H1 (cell line): ENCODE measurements around the gene AGRN. TPM values are rescaled to one million over a fixed set of nuclear protein-coding genes. Genes with fewer than 3 reads are reported as not detected.

Experiments
- CTCF ChIA-PET: fragments of 300-600 bp; sonication (Branson Sonifier 250); formaldehyde crosslinking; loops from one replicate; lab custom pipeline; 2021; ENCODE audit not compliant: partially characterized antibody; lab: Charles Lee
- POLR2A ChIA-PET: fragments of 300-600 bp; sonication (Branson Sonifier 250); formaldehyde crosslinking; loops from one replicate; lab custom pipeline; 2021; ENCODE audit warnings: inconsistent platforms; ENCODE audit not compliant: partially characterized antibody; lab: Charles Lee
- DNase-seq, 2 experiments: peaks; one replicate each; pipeline versions ENCODE4 v3.0.0 to v3.0.0-alpha.2; 2010 to 2022; ENCODE audit warnings: low spot score in 2 of 2, low read depth in 1 of 2, mixed read lengths in 1 of 2
- FAIRE-seq: peaks from 2 replicates; lab custom pipeline; 2011; peaks lifted over from hg19 to GRCh38; lab: Jason Lieb, UNC
- H2AFZ ChIP-seq: 2 replicates; pipeline ENCODE4 v1.8.1; 2012; ENCODE audit warnings: low read length, inconsistent platforms
- H2AK5ac ChIP-seq: 2 replicates; pipeline ENCODE4 v1.6.1; 2013; ENCODE audit warnings: low read depth, low read length
- H2BK120ac ChIP-seq: replicated peaks from 2 replicates; pipeline ENCODE3; 2013; ENCODE audit warnings: low read depth, low read length, inconsistent platforms
- H2BK12ac ChIP-seq: 2 replicates; pipeline ENCODE4 v1.6.1; 2013; ENCODE audit warnings: low read depth, low read length
- H2BK15ac ChIP-seq: 2 replicates; pipeline ENCODE4 v1.6.1; 2013; ENCODE audit warnings: low read length
- H2BK20ac ChIP-seq: 2 replicates; pipeline ENCODE4 v1.6.1; 2013; ENCODE audit warnings: low read length
- H2BK5ac ChIP-seq: 2 replicates; pipeline ENCODE4 v1.6.1; 2013; ENCODE audit warnings: low read depth, low read length
- H3K14ac ChIP-seq: 2 replicates; pipeline ENCODE4 v1.6.1; 2013; ENCODE audit warnings: inconsistent platforms; ENCODE audit not compliant: insufficient read length
- H3K18ac ChIP-seq: 2 replicates; pipeline ENCODE4 v1.6.1; 2013; ENCODE audit warnings: low read length; ENCODE audit errors: extremely low read depth
- H3K23ac ChIP-seq: 2 replicates; pipeline ENCODE4 v1.6.1; 2013; ENCODE audit warnings: inconsistent platforms; ENCODE audit not compliant: insufficient read length
- H3K23me2 ChIP-seq: 2 replicates; pipeline ENCODE4 v1.6.1; 2013; ENCODE audit warnings: low read depth, low read length
- H3K27ac ChIP-seq: 2 replicates; pipeline ENCODE4 v1.6.1; 2011; ENCODE audit warnings: low read depth, low read length, inconsistent platforms
- H3K27me3 ChIP-seq, 4 experiments: replicated peaks in 1 of 4; 1 replicate in 1 of 4; 2 replicates in 3 of 4; pipeline versions ENCODE4 v1.6.1 to v1.8.1; 2011 to 2013; ENCODE audit warnings: low read length in 3 of 4, mild to moderate bottlenecking in 3 of 4, inconsistent platforms in 2 of 4, mixed read lengths in 2 of 4, moderate library complexity in 1 of 4; ENCODE audit not compliant: control insufficient read depth in 3 of 4, insufficient read depth in 3 of 4; ENCODE audit errors: extremely low read depth in 1 of 4
- H3K36me3 ChIP-seq, 4 experiments: 2 replicates each; pipeline versions ENCODE4 v1.6.1 to v1.8.1; 2011 to 2013; ENCODE audit warnings: mild to moderate bottlenecking in 4 of 4, low read length in 3 of 4, moderate library complexity in 2 of 4, control low read depth in 1 of 4, inconsistent platforms in 1 of 4; ENCODE audit not compliant: insufficient read depth in 4 of 4, control insufficient read depth in 2 of 4
- H3K4ac ChIP-seq: replicated peaks from 2 replicates; pipeline ENCODE3; 2013; ENCODE audit warnings: low read length, low read depth, mixed read lengths, inconsistent platforms; ENCODE audit not compliant: insufficient read length
- H3K4me1 ChIP-seq, 4 experiments: replicated peaks in 1 of 4; 1 replicate in 1 of 4; 2 replicates in 3 of 4; pipeline versions ENCODE4 v1.6.1 to v1.8.1; 2011 to 2013; ENCODE audit warnings: low read length in 3 of 4, inconsistent platforms in 2 of 4, mixed read lengths in 1 of 4; ENCODE audit not compliant: insufficient read depth in 4 of 4, control insufficient read depth in 3 of 4
- H3K4me2 ChIP-seq, 2 experiments: 2 replicates each; pipeline versions ENCODE4 v1.6.1 to v1.8.1; 2011 to 2013; ENCODE audit warnings: low read depth in 2 of 2, low read length in 2 of 2, control low read depth in 1 of 2, inconsistent platforms in 1 of 2, mild to moderate bottlenecking in 1 of 2; ENCODE audit not compliant: insufficient read depth in 1 of 2
- H3K4me3 ChIP-seq, 4 experiments: fragments of 200-600, 300-600 bp in 1 of 4; sonication (generic), shearing (Covaris generic), sonication (Bioruptor Twin) in 1 of 4; 2 replicates each; pipeline versions ENCODE4 v1.5.1 to v1.8.1; 2011 to 2016; ENCODE audit warnings: low read length in 4 of 4, low read depth in 3 of 4, control low read depth in 2 of 4, inconsistent platforms in 2 of 4, mild to moderate bottlenecking in 2 of 4, mixed read lengths in 1 of 4, moderate library complexity in 1 of 4; ENCODE audit not compliant: insufficient read depth in 2 of 4; ENCODE audit errors: extremely low read depth in 1 of 4
- H3K56ac ChIP-seq: replicated peaks from 2 replicates; pipeline ENCODE3; 2013; ENCODE audit warnings: low read depth, mild to moderate bottlenecking, mixed read lengths, low read length, inconsistent platforms; ENCODE audit not compliant: insufficient read length
- H3K79me1 ChIP-seq: 2 replicates; pipeline ENCODE4 v1.6.1; 2013; ENCODE audit warnings: low read depth, low read length, control low read depth
- H3K79me2 ChIP-seq, 2 experiments: 2 replicates each; pipeline versions ENCODE4 v1.6.1 to v1.8.1; 2012 to 2013; ENCODE audit warnings: low read length in 2 of 2, mild to moderate bottlenecking in 2 of 2, inconsistent platforms in 1 of 2; ENCODE audit not compliant: insufficient read depth in 2 of 2, control insufficient read depth in 1 of 2
- H3K9ac ChIP-seq, 4 experiments: replicated peaks in 1 of 4; 1 replicate in 1 of 4; 2 replicates in 3 of 4; pipeline versions ENCODE4 v1.6.1 to v1.8.1; 2011 to 2013; ENCODE audit warnings: low read depth in 3 of 4, low read length in 3 of 4, control low read depth in 2 of 4, mild to moderate bottlenecking in 2 of 4, moderate library complexity in 2 of 4, inconsistent platforms in 1 of 4; ENCODE audit errors: extremely low read depth in 1 of 4
- H3K9me3 ChIP-seq, 2 experiments: 2 replicates each; pipeline versions ENCODE4 v1.6.1 to v1.8.1; 2012 to 2013; ENCODE audit warnings: mild to moderate bottlenecking in 2 of 2, moderate library complexity in 2 of 2, control low read depth in 1 of 2, inconsistent platforms in 1 of 2, low read depth in 1 of 2, low read length in 1 of 2, mixed read lengths in 1 of 2; ENCODE audit not compliant: insufficient read depth in 2 of 2
- H4K20me1 ChIP-seq, 2 experiments: replicated peaks in 1 of 2; 2 replicates each; pipeline versions ENCODE3 to v1.8.1; 2011 to 2013; ENCODE audit warnings: inconsistent platforms in 2 of 2, low read length in 2 of 2, mild to moderate bottlenecking in 1 of 2; ENCODE audit not compliant: insufficient read depth in 2 of 2, control insufficient read depth in 1 of 2
- H4K5ac ChIP-seq: 2 replicates; pipeline ENCODE4 v1.6.1; 2013; ENCODE audit warnings: low read length, low read depth, mixed read lengths, inconsistent platforms; ENCODE audit not compliant: insufficient read length
- H4K8ac ChIP-seq: 2 replicates; pipeline ENCODE4 v1.8.0; 2013; ENCODE audit warnings: mild to moderate bottlenecking, moderate library complexity, low read length, inconsistent platforms; ENCODE audit not compliant: insufficient read depth; ENCODE audit errors: extremely low read depth
- H4K91ac ChIP-seq: replicated peaks from 2 replicates; pipeline ENCODE3; 2013; ENCODE audit warnings: low read length, mixed read lengths, inconsistent platforms; ENCODE audit not compliant: insufficient read length
- CBX5 ChIP-seq: fragments of 300-800, 300-1000 bp; sonication (generic); IDR thresholded peaks from 2 replicates; pipeline ENCODE4 v1.7.1; 2016; ENCODE audit warnings: antibody characterized with exemption, low read length, low read depth
- CEBPB ChIP-seq: IDR thresholded peaks from 2 replicates; pipeline ENCODE4 v1.6.1; 2012; ENCODE audit warnings: low read depth, low read length
- CREB1 ChIP-seq: IDR thresholded peaks from 2 replicates; pipeline ENCODE4 v1.6.1; 2012; ENCODE audit warnings: inconsistent platforms
- FOSL1 ChIP-seq: IDR thresholded peaks from 2 replicates; pipeline ENCODE4 v1.6.1; 2011; ENCODE audit warnings: mild to moderate bottlenecking, low read depth, low read length, moderate library complexity; ENCODE audit not compliant: insufficient read depth
- HDAC6 ChIP-seq: IDR thresholded peaks from one replicate; pipeline ENCODE4 v1.7.1; 2012; ENCODE audit warnings: low read depth, mild to moderate bottlenecking, inconsistent platforms, low read length, moderate library complexity
- JUN ChIP-seq: IDR thresholded peaks from 2 replicates; pipeline ENCODE4 v1.6.1; 2011; ENCODE audit warnings: low read depth, mild to moderate bottlenecking, improper control_type of control experiment, low read length
- SRF ChIP-seq: IDR thresholded peaks from 2 replicates; pipeline ENCODE4 v1.6.1; 2011; ENCODE audit warnings: mild to moderate bottlenecking, low read depth, low read length, moderate library complexity
- TAF1 ChIP-seq: IDR thresholded peaks from 2 replicates; pipeline ENCODE4 v1.6.1; 2011; ENCODE audit warnings: mild to moderate bottlenecking, low read depth, low read length
- WGBS, 2 experiments: shearing (Covaris generic) in 1 of 2; methylation state at CpG; one replicate each; pipeline versions ENCODE4 v1.1.6 to v1.1.7; 2013 to 2015; ENCODE audit warnings: low lambda C conversion rate in 2 of 2, mixed read lengths in 2 of 2, inconsistent platforms in 1 of 2, low coverage in 1 of 2, missing lambda C conversion rate in 1 of 2; ENCODE audit not compliant: insufficient replicate concordance in 2 of 2, insufficient coverage in 1 of 2, insufficient read length in 1 of 2; ENCODE audit errors: extremely low coverage in 1 of 2, missing lambda C conversion rate in 1 of 2; 5-methylcytosine and 5-hydroxymethylcytosine counted together
- polyA plus RNA-seq, 7 experiments: library from polyadenylated mRNA; depleted of rRNA in 3 of 7; stranded (reverse) in 5 of 7; unstranded in 2 of 7; fragments of >200 nt in 5 of 7; fragments of 200-250 nt in 2 of 7; gene quantifications; 1 replicate in 5 of 7; 2 replicates in 1 of 7; 4 replicates in 1 of 7; pipeline versions ENCODE4 v1.2.1 to v1.2.3, GENCODE V29; 2011 to 2013; ENCODE audit warnings: missing spikeins in 2 of 7, mixed read lengths in 2 of 7
- total RNA-seq: library from RNA; stranded (reverse); fragmentation: NEBNext Ultra II Directional; extraction: Animal tissue kit (Norgen Biotek cat#: 25700); gene quantifications from 2 replicates; pipeline ENCODE4 v1.2.1, GENCODE V29; 2021
- TF ChIP-seq, protein P1 (sequence below): IDR thresholded peaks from 2 replicates; pipeline ENCODE4 v1.6.1; 2011; ENCODE audit warnings: low read depth, mild to moderate bottlenecking, low read length; ENCODE audit not compliant: insufficient read depth
- TF ChIP-seq, protein P2 (sequence below): IDR thresholded peaks from 2 replicates; pipeline ENCODE4 v1.6.1; 2011; ENCODE audit warnings: low read length, improper control_type of control experiment
- TF ChIP-seq, protein P3 (sequence below): IDR thresholded peaks from 2 replicates; pipeline ENCODE4 v1.6.1; 2012; ENCODE audit warnings: inconsistent platforms

Gene AGRN
- total and polyA plus RNA-seq, 2 of the 8 experiments (the other 6 are each of a cell fraction or from before 2014, with no cell fraction given), result 52.3 to 155 TPM

DNA sequence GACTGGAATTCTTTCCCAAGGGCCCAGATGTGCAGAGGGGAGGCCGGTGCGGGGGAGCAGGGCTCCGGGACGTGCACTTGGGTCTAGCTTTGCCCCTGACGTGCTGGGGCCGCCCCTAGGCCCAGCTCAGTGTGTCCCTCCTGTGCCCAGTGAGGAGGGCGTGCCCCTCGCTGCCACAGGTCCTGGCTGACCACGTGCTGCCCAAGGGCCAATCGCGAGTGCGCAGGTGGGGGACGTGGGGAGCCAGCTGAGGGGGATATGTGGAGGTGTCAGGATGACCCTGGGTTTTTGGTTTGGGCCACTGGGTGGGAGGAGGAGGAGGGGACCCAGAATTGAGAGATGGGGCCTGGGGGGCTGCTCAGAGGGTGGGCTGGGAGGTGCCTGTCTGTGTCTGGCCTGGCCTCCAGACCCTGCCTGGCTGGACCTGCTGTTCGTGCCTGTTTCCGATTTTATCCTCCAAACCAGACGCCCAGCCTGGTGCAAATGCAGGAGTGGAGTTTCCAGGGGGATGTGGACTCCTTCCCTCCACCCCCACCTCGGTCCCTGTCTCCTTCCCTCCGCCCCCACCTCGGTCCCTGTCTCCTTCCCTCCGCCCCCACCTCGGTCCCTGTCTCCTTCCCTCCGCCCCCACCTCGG lies 60.3 kb downstream of the AGRN start:
- ChIA-PET CTCF (interaction anchor here (0.6 to 1.8 kb wide), 7 partner anchors 14 to 223 kb away, joined by 3 to 6 read pairs (median 3); no protein-coding TSS in a partner anchor), POLR2A (interaction anchor here (0.7 to 1.2 kb wide), 5 partner anchors 10 to 161 kb away, joined by 3 to 6 read pairs (median 3); no protein-coding TSS in a partner anchor)
- no peaks in the 10 kb centered on the region for H3K36me3 ChIP-seq
- H2BK20ac ChIP-seq, result no peak overlapping the region
- peaks cover 0 to 5% (median 2%) of the 10 kb centered on the region in 4 experiments; a peak in 3 of 7 replicates for H3K27me3 ChIP-seq
- H4K5ac ChIP-seq, result no peak overlapping the region
- H3K79me2 ChIP-seq, result no peaks in the 10 kb centered on the region
- H2BK120ac ChIP-seq, result no peak overlapping the region
- H3K9me3 ChIP-seq, result no peaks in the 10 kb centered on the region
- no peaks in the 10 kb centered on the region for H4K20me1 ChIP-seq
- H2BK15ac ChIP-seq, result no peak overlapping the region
- no peak for FAIRE-seq
- no peak overlapping the region for H4K91ac ChIP-seq
- peaks cover 8% of the 10 kb centered on the region; the same call in 1 of the 2 replicates for H3K23me2 ChIP-seq
- H3K14ac ChIP-seq, result no peak overlapping the region
- WGBS, 2 experiments, result 4% methylated on average over 16 of the region's 23 CpGs; no CpG with 5 or more reads in 1 of the 2 experiments
- peak overlapping the region; percentile 93 for H3K18ac ChIP-seq
- H3K4me2 ChIP-seq, result peak overlapping the region; percentile 59 to 88
- H3K56ac ChIP-seq, result no peak overlapping the region
- DNase-seq, result peak in 1 of 2 experiments; percentile 90
- H2AK5ac ChIP-seq, result no peak overlapping the region
- H3K4me3 ChIP-seq, result peak overlapping the region; percentile 3 to 54 (median 29); a peak in 7 of 8 replicates
- H3K23ac ChIP-seq, result no peak overlapping the region
- H3K4ac ChIP-seq, result no peak overlapping the region
- peaks cover 0 to 8% (median 6%) of the 10 kb centered on the region in 4 experiments; a peak in 5 of 7 replicates for H3K4me1 ChIP-seq
- H2BK12ac ChIP-seq, result no peak overlapping the region
- no peak overlapping the region for H3K9ac ChIP-seq
- H2AFZ ChIP-seq, result no peak overlapping the region
- H3K27ac ChIP-seq, result no peak overlapping the region
- H3K79me1 ChIP-seq, result no peaks in the 10 kb centered on the region
- H2BK5ac ChIP-seq, result 0 out of 2 replicates have a peak overlapping the region, but pooled peaks have one; percentile 56
- H4K8ac ChIP-seq, result no peak overlapping the region
- TF ChIP-seq, protein P1, sequence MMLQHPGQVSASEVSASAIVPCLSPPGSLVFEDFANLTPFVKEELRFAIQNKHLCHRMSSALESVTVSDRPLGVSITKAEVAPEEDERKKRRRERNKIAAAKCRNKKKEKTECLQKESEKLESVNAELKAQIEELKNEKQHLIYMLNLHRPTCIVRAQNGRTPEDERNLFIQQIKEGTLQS, result peak; percentile 90
- TF ChIP-seq, protein P2, sequence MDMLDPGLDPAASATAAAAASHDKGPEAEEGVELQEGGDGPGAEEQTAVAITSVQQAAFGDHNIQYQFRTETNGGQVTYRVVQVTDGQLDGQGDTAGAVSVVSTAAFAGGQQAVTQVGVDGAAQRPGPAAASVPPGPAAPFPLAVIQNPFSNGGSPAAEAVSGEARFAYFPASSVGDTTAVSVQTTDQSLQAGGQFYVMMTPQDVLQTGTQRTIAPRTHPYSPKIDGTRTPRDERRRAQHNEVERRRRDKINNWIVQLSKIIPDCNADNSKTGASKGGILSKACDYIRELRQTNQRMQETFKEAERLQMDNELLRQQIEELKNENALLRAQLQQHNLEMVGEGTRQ, result peak; percentile 93
- TF ChIP-seq HDAC6 (no peak), FOSL1 (no peak), TAF1 (0 out of 2 replicates have a peak, but pooled peaks have one; percentile 27), SRF (no peak), CEBPB (no peak), CBX5 (no peak), JUN (no peak), CREB1 (no peak)
- TF ChIP-seq, protein P3, sequence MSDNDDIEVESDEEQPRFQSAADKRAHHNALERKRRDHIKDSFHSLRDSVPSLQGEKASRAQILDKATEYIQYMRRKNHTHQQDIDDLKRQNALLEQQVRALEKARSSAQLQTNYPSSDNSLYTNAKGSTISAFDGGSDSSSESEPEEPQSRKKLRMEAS, result peak; percentile 80
